Subcutaneous abdominal adipose tissue (tissue), 5 donors: ENCODE measurements around the gene DSCAML1.

ENCODE experiments used
- H3K27ac ChIP-seq: one replicate; pipeline ENCODE4 v1.7.0; 2013; ENCODE audit warnings: low read depth, mild to moderate bottlenecking, inconsistent platforms, low read length, moderate library complexity
- H3K27me3 ChIP-seq, 5 donors: one replicate each; pipeline ENCODE4 v1.7.0; 2013; ENCODE audit warnings: low read length in 5 of 5, inconsistent platforms in 1 of 5; ENCODE audit not compliant: control insufficient read depth in 5 of 5, insufficient read depth in 4 of 5
- H3K36me3 ChIP-seq, 5 donors: one replicate each; pipeline ENCODE4 v1.7.0; 2013; ENCODE audit warnings: low read length in 5 of 5; ENCODE audit not compliant: control insufficient read depth in 5 of 5, insufficient read depth in 5 of 5
- H3K4me1 ChIP-seq, 5 donors: one replicate each; pipeline ENCODE4 v1.7.0; 2013; ENCODE audit warnings: low read length in 5 of 5, mild to moderate bottlenecking in 3 of 5, moderate library complexity in 1 of 5; ENCODE audit not compliant: control insufficient read depth in 5 of 5, insufficient read depth in 5 of 5
- H3K4me3 ChIP-seq, 5 donors: one replicate each; pipeline ENCODE4 v1.7.0; 2013; ENCODE audit warnings: low read length in 5 of 5, low read depth in 1 of 5
- H3K9ac ChIP-seq, 5 donors: one replicate each; pipeline ENCODE4 v1.7.0; 2013; ENCODE audit warnings: low read length in 5 of 5, mild to moderate bottlenecking in 4 of 5, moderate library complexity in 3 of 5
- H3K9me3 ChIP-seq, 5 donors: one replicate each; pipeline ENCODE4 v1.7.0; 2013; ENCODE audit warnings: low read length in 5 of 5; ENCODE audit not compliant: control insufficient read depth in 5 of 5
- donor health status: healthy.
- donor health status: healthy.
- donor health status: healthy.
- donor health status: healthy.
- donor health status: healthy.

The DSCAML1 gene

DNA sequence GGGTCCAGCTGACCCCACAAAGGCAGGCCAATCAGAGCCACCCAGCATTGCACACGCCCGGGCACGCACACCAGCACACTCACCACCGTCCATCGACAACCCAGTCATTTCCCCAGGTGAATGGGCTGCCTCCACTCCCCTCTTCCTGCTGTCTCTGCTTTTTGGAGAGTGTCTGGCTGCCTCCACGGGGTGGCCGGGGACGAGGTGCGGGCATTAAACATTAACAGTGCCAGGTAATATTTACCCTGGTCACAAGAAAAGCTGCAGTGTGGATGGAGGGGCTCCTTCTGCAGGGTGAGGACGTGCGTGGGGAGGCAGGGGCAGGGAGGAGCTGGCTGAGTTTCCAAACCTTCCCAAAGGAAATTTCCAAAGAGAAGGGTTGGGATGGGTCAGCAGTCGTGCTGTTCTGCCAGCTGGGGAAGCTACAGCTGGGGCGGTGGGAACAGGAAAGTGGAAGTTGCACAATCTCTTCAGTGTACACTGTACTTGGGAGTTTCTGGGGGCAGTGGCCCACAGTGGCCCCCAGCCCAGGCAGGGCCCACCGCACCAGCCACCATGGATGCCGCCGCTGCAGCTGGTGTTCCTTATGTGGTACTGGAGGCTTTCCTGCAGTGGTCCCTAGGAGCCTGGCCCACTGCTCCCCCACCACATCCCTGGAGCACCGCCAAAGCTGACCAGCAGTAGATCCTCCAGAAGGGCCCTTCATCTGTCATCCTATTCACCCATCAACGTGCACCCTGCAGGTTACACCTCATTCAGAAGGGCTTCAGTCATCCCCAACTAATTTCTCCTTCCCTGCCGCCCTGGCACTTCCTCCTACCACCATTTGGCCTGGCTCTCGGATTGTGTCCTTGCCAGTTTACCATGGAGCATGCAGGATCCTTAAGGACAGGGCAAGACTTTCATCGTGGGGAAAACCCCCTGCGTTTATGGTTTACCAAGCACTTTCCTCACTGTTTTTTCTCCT, 27.8 kb upstream of the DSCAML1 start, which contains the start of gene FXYD2:
Gene FXYD2 (minus strand): TSS at position 174 of the 967 bp plus-strand sequence. CDS start 66 bp downstream, at position 108.
- no peaks in the 10 kb centered on the region for H3K36me3 ChIP-seq
- peak within 1 kb of the TSS; percentile 72 for H3K27ac ChIP-seq
- peak within 1 kb of the TSS in 4 of 5 donors; percentile 35 to 60 (median 50) for H3K9ac ChIP-seq
- H3K9me3 ChIP-seq = no peaks in the 10 kb centered on the region
- H3K4me3 ChIP-seq = peak within 1 kb of the TSS in 1 of 5 donors; percentile 33
- H3K27me3 ChIP-seq = peaks cover 0 to 22% (median 5%) of the 10 kb centered on the region in 5 donors
- H3K4me1 ChIP-seq = peaks cover 12 to 60% (median 45%) of the 10 kb centered on the region in 5 donors

DNA sequence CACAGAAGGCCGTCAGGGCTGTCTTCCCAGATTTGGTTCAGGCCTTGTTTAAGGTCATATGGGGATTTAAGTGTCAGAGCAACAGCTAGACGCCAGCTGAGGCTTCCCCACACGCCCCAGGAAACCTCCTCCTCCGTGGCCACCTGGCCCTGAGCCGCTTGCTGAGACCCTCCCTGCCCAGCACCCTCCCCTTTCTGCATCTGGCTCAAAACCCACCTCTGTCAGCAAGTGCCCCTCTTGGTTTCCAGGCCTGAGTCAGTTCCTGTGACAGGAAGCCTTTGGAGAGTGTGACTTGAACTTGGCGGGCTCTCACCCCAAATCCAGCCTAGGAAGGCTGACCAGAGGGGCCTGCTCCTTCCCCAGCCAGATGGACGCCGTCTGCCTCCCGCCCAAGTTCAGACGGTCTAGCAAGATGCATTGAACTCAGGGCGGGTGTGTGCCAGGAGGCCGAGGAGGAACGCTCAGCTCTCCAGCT, 27.0 kb upstream of the DSCAML1 start:
- Histone ChIP-seq H3K4me1 (peaks cover 10 to 56% (median 45%) of the 10 kb centered on the region in 5 donors), H3K27me3 (peaks cover 0 to 22% (median 5%) of the 10 kb centered on the region in 5 donors), H3K9me3 (no peaks in the 10 kb centered on the region), H3K27ac (peak overlapping the region; percentile 72), H3K36me3 (no peaks in the 10 kb centered on the region), H3K4me3 (peak overlapping the region in 1 of 5 donors; percentile 33), H3K9ac (peak overlapping the region in 3 of 5 donors; percentile 44 to 60 (median 56))

DNA sequence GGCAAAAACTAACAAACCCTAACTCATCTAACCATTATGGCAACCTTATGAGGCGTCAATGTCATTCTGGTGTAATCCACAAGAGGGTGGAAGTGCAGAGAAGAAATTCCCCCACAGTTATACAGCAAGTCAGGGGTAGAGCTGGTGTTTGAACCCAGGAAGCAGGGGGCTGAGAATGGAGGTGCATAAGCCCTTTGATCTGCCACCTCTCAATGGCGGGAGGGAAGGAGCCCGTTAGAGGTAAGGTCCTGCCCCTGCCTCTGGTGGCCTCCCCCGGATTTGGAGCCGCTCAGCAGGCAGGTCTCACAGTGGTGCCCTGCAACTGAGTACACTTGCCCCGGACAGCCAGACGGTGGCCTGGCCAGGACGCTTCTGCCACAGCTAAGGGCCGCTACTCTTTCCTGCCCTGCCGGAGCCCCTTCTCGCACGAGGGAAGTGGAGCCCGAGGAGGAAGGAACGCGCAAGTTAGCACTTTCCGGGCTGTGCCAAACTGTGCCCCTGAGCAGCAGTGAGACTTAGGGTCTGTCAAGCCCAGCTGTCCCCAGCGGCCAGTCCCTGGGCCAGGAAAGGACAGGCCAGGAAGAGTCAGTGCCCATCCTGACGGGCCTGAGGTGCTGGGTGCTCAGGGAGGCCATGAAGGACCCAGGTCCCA, 26.4 kb upstream of the DSCAML1 start:
- Histone ChIP-seq H3K27me3 (peaks cover 0 to 20% (median 4%) of the 10 kb centered on the region in 5 donors), H3K9ac (peak overlapping the region in 3 of 5 donors; percentile 44 to 56 (median 46)), H3K36me3 (no peaks in the 10 kb centered on the region), H3K27ac (peak overlapping the region; percentile 72), H3K4me1 (peaks cover 10 to 51% (median 40%) of the 10 kb centered on the region in 5 donors), H3K9me3 (no peaks in the 10 kb centered on the region), H3K4me3 (no peak overlapping the region)

DNA sequence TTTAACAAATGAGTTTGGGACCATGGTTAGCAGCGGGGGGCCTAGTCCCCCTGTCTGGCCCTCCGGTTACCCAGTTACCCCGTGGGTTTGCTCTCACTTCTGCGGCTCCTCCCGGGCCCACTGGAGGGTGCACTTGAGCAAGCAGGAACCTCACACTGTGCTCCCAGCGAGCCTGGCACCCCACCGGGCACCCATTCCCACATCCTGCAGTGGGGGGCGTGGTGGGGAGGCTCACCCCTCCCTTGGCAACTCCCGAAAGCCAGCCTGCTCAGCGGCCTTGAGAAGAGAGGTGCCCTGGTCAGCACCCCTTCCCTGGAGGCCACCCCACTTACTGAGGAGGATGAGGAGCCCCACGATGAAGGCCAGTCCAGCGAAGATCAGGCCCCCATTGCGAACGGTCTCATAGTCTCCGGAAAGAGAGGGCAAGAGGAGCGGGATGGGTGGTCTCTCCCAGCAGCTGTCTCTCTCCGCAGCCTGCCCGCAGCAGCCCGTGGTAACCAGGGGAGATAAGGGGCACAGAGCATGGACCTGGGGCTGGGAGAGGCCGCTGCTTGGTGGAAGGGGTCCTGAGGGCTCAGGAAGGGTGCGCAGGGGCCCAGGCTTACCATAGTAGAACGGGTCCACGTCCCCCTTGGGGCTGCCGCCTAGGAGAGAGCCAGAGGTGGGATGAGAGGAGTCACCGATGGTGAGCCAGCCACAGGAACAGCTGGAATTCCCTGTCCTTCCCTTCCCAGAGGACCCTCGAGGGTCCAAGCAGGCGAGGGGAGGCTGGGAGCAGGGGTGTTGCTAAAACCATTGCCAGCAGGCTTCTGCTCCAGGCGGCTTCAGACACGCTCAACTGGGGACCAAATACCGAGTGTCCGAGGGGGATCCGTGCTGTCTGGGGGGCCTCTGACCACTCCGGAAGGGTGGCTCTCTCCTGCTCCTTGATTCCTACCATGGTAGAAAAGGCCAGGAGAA, 25.3 kb upstream of the DSCAML1 start:
- no peak overlapping the region for H3K9ac ChIP-seq
- no peaks in the 10 kb centered on the region for H3K9me3 ChIP-seq
- peaks cover 10 to 48% (median 41%) of the 10 kb centered on the region in 5 donors for H3K4me1 ChIP-seq
- peaks cover 0 to 17% (median 4%) of the 10 kb centered on the region in 5 donors for H3K27me3 ChIP-seq
- peak overlapping the region in 1 of 5 donors; percentile 7 for H3K4me3 ChIP-seq
- no peak overlapping the region for H3K27ac ChIP-seq
- no peaks in the 10 kb centered on the region for H3K36me3 ChIP-seq

DNA sequence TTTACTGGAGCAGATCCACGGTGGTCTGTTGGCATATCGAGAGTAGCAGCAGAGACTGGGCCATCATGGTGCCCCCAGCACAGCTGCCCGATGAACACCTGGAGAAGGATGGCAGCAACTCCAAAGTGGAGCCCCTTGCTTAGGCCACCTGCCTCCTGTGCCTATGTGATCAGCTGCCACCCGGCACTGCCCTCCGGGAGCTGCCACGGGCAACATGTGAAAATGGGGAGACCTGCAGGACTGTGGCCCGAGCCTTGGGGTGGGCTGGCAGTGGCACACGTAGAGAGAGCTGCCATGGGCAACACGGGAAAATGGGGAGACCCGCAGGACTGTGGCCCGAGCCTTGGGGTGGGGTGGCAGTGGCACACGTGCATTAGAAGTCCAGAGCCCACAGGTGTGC, 24.4 kb upstream of the DSCAML1 start:
- peaks cover 10 to 57% (median 49%) of the 10 kb centered on the region in 5 donors for H3K4me1 ChIP-seq
- no peaks in the 10 kb centered on the region for H3K36me3 ChIP-seq
- no peaks in the 10 kb centered on the region for H3K9me3 ChIP-seq
- peaks cover 0 to 20% (median 4%) of the 10 kb centered on the region in 5 donors for H3K27me3 ChIP-seq
- no peak overlapping the region for H3K9ac ChIP-seq
- H3K27ac ChIP-seq = no peak overlapping the region
- no peak overlapping the region for H3K4me3 ChIP-seq

DNA sequence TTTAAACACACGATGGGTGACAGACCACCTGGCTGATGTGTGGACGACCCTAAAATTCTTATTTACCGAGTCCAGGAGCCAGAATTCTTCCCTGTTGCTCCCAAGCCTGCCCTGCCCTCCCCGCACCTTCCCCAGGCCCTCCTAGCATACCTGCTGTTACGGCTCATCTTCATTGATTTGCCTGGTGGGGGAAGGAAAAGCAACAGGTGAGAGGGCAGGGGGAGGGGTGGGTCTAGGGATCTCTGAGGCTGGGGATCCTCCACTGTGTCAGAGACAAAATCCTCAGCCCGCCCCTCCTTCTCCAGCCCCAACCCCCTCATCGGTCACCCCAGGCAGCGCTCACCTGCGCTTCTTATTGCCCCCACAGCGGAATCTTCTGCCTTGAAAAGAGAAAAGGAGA, 23.5 kb upstream of the DSCAML1 start:
- peaks cover 12 to 60% (median 56%) of the 10 kb centered on the region in 5 donors for H3K4me1 ChIP-seq

DNA sequence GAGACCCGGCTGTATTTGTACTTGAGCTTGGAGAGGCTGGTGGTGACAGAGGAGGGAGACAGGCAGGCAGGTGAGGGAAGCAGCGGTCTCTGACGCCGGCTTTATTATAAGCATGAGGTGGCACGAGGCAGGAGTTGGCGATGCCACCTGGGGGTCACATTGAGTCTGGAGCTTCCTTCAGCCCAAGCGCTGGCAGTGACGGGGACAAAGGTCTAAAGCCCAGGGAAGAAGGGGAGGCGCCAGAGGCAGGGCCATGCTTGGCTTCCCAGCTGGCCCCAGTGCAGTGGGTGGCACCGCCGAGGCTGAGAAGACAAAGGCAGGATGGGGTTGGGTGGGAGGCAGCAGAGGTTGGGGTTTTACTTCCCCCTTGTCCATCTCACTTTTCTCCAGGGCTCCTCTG, 23.1 kb upstream of the DSCAML1 start:
- H3K4me1 ChIP-seq = peaks cover 12 to 60% (median 55%) of the 10 kb centered on the region in 5 donors
- no peak overlapping the region for H3K27ac ChIP-seq
- no peaks in the 10 kb centered on the region for H3K9me3 ChIP-seq
- H3K4me3 ChIP-seq = no peak overlapping the region
- peaks cover 0 to 20% (median 3%) of the 10 kb centered on the region in 5 donors for H3K27me3 ChIP-seq
- H3K36me3 ChIP-seq = no peaks in the 10 kb centered on the region
- no peak overlapping the region for H3K9ac ChIP-seq

More for the DNA sequence above, 23.5 kb upstream of the DSCAML1 start:
- H3K27me3 ChIP-seq = peaks cover 0 to 20% (median 4%) of the 10 kb centered on the region in 5 donors
- no peaks in the 10 kb centered on the region for H3K36me3 ChIP-seq
- no peaks in the 10 kb centered on the region for H3K9me3 ChIP-seq
- no peak overlapping the region for H3K27ac ChIP-seq
- H3K4me3 ChIP-seq = no peak overlapping the region
- H3K9ac ChIP-seq = no peak overlapping the region

DNA sequence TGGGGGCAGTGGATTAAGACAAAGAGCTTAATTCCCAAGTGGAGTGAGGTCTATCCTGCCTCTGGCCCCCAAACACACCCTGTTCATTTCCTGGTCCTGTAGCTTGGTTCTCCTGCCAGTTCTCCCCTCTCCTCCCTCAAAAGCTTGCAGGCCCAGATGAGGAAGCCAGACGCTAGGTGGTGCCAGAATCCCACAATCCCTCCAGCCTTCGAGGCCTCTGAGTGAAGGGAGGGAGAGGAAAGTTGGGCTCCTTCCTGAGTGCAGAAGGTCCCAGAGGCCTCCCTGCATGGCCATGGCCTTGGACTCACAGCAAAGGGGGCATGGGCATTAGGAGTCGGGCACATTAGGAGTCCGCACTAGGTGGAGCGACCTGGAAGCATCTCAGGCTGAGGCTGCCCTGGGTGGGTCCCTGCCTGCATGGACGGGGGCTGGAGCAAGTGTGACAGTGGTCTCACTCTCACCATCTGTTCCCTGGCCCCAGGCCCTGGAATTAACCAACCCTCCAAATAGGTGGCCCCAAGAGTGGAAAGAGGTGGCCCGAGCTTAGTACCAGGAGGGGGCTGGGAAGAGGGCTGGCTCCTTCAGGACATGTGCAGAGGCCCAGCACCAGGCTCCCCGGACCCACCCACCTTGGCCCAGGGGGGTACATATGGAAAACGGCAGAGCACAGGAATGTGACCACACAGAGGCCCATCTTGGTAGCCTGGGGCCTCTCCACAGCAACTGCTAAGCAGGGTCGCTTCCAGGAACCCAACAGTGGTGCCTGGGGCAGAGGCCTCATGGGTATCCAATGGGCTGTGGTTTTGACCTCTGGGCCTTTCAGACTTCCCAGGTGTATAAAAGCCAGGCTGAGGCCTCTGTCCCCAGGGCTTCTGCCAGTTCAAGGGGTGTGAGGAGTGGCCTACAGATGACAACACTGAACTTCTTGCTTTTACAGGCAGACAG, 22.4 kb upstream of the DSCAML1 start:
- no peaks in the 10 kb centered on the region for H3K9me3 ChIP-seq
- H3K4me3 ChIP-seq = no peak overlapping the region
- H3K9ac ChIP-seq = no peak overlapping the region
- H3K27me3 ChIP-seq = peaks cover 0 to 16% (median 0%) of the 10 kb centered on the region in 5 donors
- peak overlapping the region; percentile 39 for H3K27ac ChIP-seq
- H3K36me3 ChIP-seq = no peaks in the 10 kb centered on the region
- H3K4me1 ChIP-seq = peaks cover 6 to 60% (median 55%) of the 10 kb centered on the region in 5 donors
